ENCODE data around the gene TMC1. TPM values are rescaled to one million over a fixed set of nuclear protein-coding genes. Genes with fewer than 3 reads are reported as not detected.
"Not testable (repeated sequence)": the region's sequence is repeated elsewhere in the genome, so short reads cannot be mapped to it uniquely, and the experiment has no call there.

Gene TMC1
- total RNA-seq, 3 donors from 2014 or later = under 0.01 to 0.16 TPM; not detected in 1

DNA sequence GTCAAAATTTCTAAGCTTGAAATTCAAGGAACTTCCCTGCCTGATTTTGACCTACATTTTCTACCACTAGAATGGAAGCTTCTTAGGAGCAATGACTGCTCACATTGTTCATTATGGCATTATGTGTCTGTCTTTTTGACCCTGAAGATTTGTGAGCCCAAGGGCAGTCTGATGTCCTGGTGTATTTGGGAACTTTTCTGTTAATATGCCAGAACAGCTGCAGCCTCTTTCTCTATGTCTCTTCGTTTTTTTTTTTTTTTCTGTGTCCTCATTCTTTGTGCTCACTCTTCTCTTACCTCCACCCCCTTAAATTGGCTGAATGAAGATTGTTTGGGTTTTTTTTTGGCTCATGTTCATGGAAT is 34.8 kb upstream of the TMC1 start:
- TF ChIP-seq POLR2A (IDR thresholded peaks at IDR 0.05) (no peak), POLR2AphosphoS5 (IDR thresholded peaks at IDR 0.05) (no peak)
- TF ChIP-seq, protein P1, sequence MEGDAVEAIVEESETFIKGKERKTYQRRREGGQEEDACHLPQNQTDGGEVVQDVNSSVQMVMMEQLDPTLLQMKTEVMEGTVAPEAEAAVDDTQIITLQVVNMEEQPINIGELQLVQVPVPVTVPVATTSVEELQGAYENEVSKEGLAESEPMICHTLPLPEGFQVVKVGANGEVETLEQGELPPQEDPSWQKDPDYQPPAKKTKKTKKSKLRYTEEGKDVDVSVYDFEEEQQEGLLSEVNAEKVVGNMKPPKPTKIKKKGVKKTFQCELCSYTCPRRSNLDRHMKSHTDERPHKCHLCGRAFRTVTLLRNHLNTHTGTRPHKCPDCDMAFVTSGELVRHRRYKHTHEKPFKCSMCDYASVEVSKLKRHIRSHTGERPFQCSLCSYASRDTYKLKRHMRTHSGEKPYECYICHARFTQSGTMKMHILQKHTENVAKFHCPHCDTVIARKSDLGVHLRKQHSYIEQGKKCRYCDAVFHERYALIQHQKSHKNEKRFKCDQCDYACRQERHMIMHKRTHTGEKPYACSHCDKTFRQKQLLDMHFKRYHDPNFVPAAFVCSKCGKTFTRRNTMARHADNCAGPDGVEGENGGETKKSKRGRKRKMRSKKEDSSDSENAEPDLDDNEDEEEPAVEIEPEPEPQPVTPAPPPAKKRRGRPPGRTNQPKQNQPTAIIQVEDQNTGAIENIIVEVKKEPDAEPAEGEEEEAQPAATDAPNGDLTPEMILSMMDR (IDR thresholded peaks at IDR 0.05) = no peak
- intact Hi-C loops (cut with DNase I; ENCODE audit: low total_unique reads) = no loop called here
- no peaks in the 10 kb centered on the region for H3K9me3 ChIP-seq
- H3K27me3 ChIP-seq = no peaks in the 10 kb centered on the region
- H3K36me3 ChIP-seq = no peaks in the 10 kb centered on the region
- no peak overlapping the region for H3K27ac ChIP-seq
- H3K4me1 ChIP-seq = no peaks in the 10 kb centered on the region
- DNase-seq (ENCODE audit: low spot score in 2 of 2) = no peak
- H3K4me3 ChIP-seq = no peak overlapping the region

DNA sequence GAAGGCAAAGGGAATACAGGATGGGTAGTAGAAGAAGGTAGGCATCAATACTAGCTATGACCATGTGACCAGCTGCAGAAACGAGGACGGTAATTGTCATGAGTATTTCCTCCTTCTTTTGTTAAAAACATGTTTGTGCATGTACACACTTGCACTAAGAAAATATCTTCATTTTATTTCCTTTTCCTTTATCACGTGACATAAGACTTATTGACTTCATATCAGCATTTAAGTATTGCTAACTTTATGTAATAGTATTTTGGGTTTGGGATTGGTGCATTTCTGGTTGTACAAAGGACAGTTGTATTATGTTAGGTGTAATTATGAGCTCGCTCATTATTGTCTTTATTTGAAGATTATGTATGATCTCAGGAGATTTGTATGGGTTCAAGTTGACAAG is 33.7 kb upstream of the TMC1 start:
- H3K27me3 ChIP-seq; H3K36me3 ChIP-seq; H3K27ac ChIP-seq; H3K4me1 ChIP-seq; H3K9me3 ChIP-seq; H3K4me3 ChIP-seq; intact Hi-C loops (cut with DNase I; ENCODE audit: low total_unique reads); DNase-seq (ENCODE audit: low spot score in 2 of 2): not testable (repeated sequence)

DNA sequence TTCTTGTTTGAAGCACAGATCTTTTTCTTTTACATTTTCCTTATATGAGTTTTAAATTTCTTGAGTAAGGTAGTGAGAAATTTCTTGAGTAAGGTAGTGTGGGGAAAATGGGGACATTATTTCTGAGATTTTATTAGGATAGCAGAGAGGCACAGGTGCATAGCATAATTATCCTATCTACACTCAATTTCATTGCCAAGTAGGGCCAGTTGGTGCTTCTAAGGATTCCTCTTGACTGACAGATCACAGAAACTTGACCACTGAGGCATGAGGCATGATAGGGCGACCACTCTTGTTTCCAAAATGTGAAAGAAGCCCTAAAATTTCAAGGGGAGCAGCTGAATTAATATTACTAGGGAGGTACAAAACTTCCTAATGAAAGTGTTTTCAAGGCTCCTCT is 31.4 kb upstream of the TMC1 start:
- Histone ChIP-seq H3K36me3 (no peaks in the 10 kb centered on the region), H3K27me3 (no peaks in the 10 kb centered on the region), H3K27ac (no peak overlapping the region), H3K4me3 (no peak overlapping the region), H3K4me1 (no peaks in the 10 kb centered on the region), H3K9me3 (no peaks in the 10 kb centered on the region)
- TF ChIP-seq POLR2AphosphoS5 (IDR thresholded peaks at IDR 0.05) = no peak
- TF ChIP-seq, protein P1 (IDR thresholded peaks at IDR 0.05) = no peak
- TF ChIP-seq POLR2A (IDR thresholded peaks at IDR 0.05) = no peak
- intact Hi-C loops (cut with DNase I; ENCODE audit: low total_unique reads) = loop anchor here (5.0 kb wide), 1 partner anchor 1223 kb away; no protein-coding TSS in a partner anchor
- no peak for DNase-seq (ENCODE audit: low spot score in 2 of 2)

DNA sequence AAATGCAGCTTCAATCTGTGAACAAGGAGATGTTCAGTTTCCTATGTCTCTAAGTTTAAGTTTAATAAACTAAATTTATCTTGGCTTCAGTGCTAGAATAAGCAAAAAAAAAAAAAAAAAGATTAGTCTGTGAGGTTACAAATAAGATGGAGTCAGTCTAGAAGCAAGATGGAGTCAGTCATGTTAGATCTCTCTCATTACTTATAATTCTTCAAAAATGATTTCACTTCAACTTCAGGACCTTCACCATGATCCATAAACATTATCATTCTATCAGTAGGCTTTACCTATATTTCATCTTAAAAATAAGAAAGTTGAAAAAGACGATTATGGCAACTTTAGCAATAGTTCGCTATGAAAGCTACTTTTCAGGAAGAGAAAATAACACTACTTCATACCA is 30.2 kb upstream of the TMC1 start:
- TF ChIP-seq, protein P1 (IDR thresholded peaks at IDR 0.05) = no peak
- TF ChIP-seq POLR2A (IDR thresholded peaks at IDR 0.05) (no peak), POLR2AphosphoS5 (IDR thresholded peaks at IDR 0.05) (no peak)
- no peaks in the 10 kb centered on the region for H3K27me3 ChIP-seq
- no peaks in the 10 kb centered on the region for H3K9me3 ChIP-seq
- intact Hi-C loops (cut with DNase I; ENCODE audit: low total_unique reads) = loop anchor here (5.0 kb wide), 1 partner anchor 1224 kb away; no protein-coding TSS in a partner anchor
- no peaks in the 10 kb centered on the region for H3K36me3 ChIP-seq
- H3K27ac ChIP-seq = no peak overlapping the region
- no peak overlapping the region for H3K4me3 ChIP-seq
- H3K4me1 ChIP-seq = no peaks in the 10 kb centered on the region
- DNase-seq (ENCODE audit: low spot score in 2 of 2) = no peak

DNA sequence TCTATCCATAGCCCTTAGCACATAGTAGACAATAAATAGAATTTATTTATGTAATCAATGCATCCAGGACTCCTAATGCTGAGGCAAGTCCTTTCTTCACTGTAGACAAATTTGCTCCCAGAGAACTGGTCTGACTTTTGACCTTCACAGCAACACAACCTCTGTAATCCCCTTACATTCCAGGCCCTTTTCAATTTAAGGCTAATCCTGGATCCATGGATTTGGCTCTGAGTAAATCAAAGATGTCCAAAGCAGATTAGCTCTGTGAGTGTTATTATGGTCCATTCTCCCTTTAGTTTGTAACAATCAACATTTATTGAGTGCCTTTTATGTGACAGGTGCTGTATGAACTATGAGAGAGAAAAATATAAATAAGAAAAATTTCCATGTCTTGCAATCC is 27.4 kb upstream of the TMC1 start:
- intact Hi-C loops (cut with DNase I; ENCODE audit: low total_unique reads) = loop anchor here (5.0 kb wide), 1 partner anchor 1227 kb away; no protein-coding TSS in a partner anchor
- no peaks in the 10 kb centered on the region for H3K27me3 ChIP-seq
- no peak for TF ChIP-seq POLR2AphosphoS5 (IDR thresholded peaks at IDR 0.05)
- TF ChIP-seq POLR2A (IDR thresholded peaks at IDR 0.05) = no peak
- no peak for DNase-seq (ENCODE audit: low spot score in 2 of 2)
- no peak overlapping the region for H3K27ac ChIP-seq
- no peak overlapping the region for H3K4me3 ChIP-seq
- H3K4me1 ChIP-seq = no peaks in the 10 kb centered on the region
- no peaks in the 10 kb centered on the region for H3K36me3 ChIP-seq
- H3K9me3 ChIP-seq = no peaks in the 10 kb centered on the region

DNA sequence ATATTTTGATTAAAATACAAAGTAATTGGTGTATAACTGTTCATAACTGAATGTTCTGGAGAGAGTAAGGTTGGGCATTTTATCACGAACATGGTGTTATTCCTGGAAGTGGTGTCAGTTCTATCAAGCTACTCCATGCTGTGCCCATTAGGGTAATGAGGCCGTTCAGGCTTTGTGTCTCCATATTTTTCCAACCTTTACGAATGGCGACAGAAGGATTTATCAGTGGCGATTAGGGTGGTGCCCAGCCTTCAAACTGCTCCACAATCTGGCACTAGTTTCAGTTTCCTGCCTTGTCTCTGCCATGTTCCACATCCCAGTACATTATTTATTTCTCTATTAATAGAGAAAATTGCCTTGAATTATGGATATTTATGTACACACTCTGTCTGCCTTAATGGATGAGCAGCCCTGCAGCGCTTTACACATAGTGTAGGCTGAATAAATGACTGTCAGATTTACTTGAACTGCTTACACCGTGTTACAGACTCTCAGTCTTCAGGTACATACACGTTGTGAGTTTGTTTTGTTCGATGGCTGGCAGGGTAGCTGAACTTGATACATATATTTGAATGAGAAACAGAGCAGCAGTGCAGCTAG is 23.9 kb upstream of the TMC1 start:
- TF ChIP-seq, protein P1 (IDR thresholded peaks at IDR 0.05) = no peak
- TF ChIP-seq POLR2AphosphoS5 (IDR thresholded peaks at IDR 0.05) (no peak), POLR2A (IDR thresholded peaks at IDR 0.05) (no peak)

More for the DNA sequence above, 23.9 kb upstream of the TMC1 start:
- H3K4me1 ChIP-seq = no peaks in the 10 kb centered on the region
- H3K27me3 ChIP-seq = no peaks in the 10 kb centered on the region
- no peak for DNase-seq (ENCODE audit: low spot score in 2 of 2)
- H3K27ac ChIP-seq = no peak overlapping the region
- intact Hi-C loops (cut with DNase I; ENCODE audit: low total_unique reads) = no loop called here
- no peak overlapping the region for H3K4me3 ChIP-seq
- no peaks in the 10 kb centered on the region for H3K9me3 ChIP-seq
- no peaks in the 10 kb centered on the region for H3K36me3 ChIP-seq

Measured in breast epithelium (tissue), 4 donors.